Fibroblast of the conjunctiva (primary cell): ENCODE data around the gene NEDD4.
A peak's percentile ranks its signal among the peaks of the same experiment; 100 is the strongest.
"Not testable (repeated sequence)": the region's sequence is repeated elsewhere in the genome, so short reads cannot be mapped to it uniquely, and the experiment has no call there.

Source experiments
- DNase-seq: peaks from one replicate; pipeline ENCODE4 v3.0.0-alpha.2; 2010; ENCODE audit warnings: low read depth

Gene NEDD4

GRCh38 chr15:56004281-56004680 is 10.9 kb upstream of the NEDD4 start:
- DNase-seq = not testable (repeated sequence)

GRCh38 chr15:56003777-56004176 is 10.4 kb upstream of the NEDD4 start:
- DNase-seq = not testable (repeated sequence)

GRCh38 chr15:56003277-56003676 is 9.9 kb upstream of the NEDD4 start:
- not testable (repeated sequence) for DNase-seq

GRCh38 chr15:56001471-56002078 is 8.2 kb upstream of the NEDD4 start:
- DNase-seq = no peak

GRCh38 chr15:55999658-56000057 is 6.2 kb upstream of the NEDD4 start:
- peak; percentile 49 for DNase-seq

GRCh38 chr15:55998478-55998877 is 5.1 kb upstream of the NEDD4 start:
- DNase-seq = no peak

- no peak for DNase-seq
Measured at GRCh38 chr15:55993804-55994560, 570 bp upstream of the NEDD4 start.

GRCh38 chr15:55992769-55993110 is 672 bp downstream of the NEDD4 start:
- no peak for DNase-seq

GRCh38 chr15:55991802-55992768 is 1.3 kb downstream of the NEDD4 start:
- DNase-seq = no peak

GRCh38 chr15:55990998-55991397 is 2.4 kb downstream of the NEDD4 start:
- DNase-seq = no peak

- no peak for DNase-seq
Measured at GRCh38 chr15:55990516-55990915, 2.9 kb downstream of the NEDD4 start.

- no peak for DNase-seq
Measured at GRCh38 chr15:55989383-55989782, 4.0 kb downstream of the NEDD4 start.

- DNase-seq = no peak
Measured at GRCh38 chr15:55981582-55982249, 11.7 kb downstream of the NEDD4 start.

GRCh38 chr15:55980511-55980910 is 12.9 kb downstream of the NEDD4 start:
- no peak for DNase-seq

- no peak for DNase-seq
Measured at GRCh38 chr15:55977231-55977630, 16.2 kb downstream of the NEDD4 start.

GRCh38 chr15:55970286-55970685 is 23.1 kb downstream of the NEDD4 start:
- no peak for DNase-seq

- no peak for DNase-seq
Measured at GRCh38 chr15:55969582-55969981, 23.8 kb downstream of the NEDD4 start.

GRCh38 chr15:55968923-55969322 is 24.5 kb downstream of the NEDD4 start:
- DNase-seq = no peak

GRCh38 chr15:55965091-55965490 is 28.3 kb downstream of the NEDD4 start:
- DNase-seq = no peak

- DNase-seq = no peak
Measured at GRCh38 chr15:55960946-55961345, 32.5 kb downstream of the NEDD4 start.

- no peak for DNase-seq
Measured at GRCh38 chr15:55959744-55960447, 33.5 kb downstream of the NEDD4 start.

- no peak for DNase-seq
Measured at GRCh38 chr15:55958349-55958748, 35.1 kb downstream of the NEDD4 start.
